LoVo (cell line): ENCODE data around the gene PLXND1.

Experiments used
- DNase-seq: peaks from one replicate; pipeline ENCODE4 v3.0.0-alpha.2; 2016; ENCODE audit warnings: low spot score

PLXND1 gene

GRCh38 chr3:129582799-129583198, 23.7 kb downstream of the PLXND1 start:
- DNase-seq, result no peak

- no peak for DNase-seq
These were observed 24.9 kb downstream of the PLXND1 start for GRCh38 chr3:129581623-129582022.

DNA sequence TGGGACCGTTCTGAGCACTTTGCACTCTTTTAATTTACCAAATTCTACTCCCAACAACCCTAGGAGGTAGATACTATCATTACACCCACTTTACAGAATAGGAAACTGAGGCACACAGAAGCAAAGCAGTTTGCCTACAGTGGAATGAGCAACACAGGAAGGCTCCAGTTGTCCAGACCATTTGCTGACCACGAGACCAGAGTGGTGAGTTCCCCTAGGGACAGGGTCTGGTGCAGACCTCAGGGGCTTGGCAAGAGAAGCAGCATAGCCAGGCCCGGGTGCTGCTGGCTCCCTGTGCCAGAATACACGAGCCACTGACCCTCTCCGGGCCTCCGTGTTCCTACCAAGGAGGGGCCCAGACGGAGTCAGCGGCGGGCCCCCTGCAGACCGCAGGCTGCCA, 26.5 kb downstream of the PLXND1 start:
- no peak for DNase-seq

DNA sequence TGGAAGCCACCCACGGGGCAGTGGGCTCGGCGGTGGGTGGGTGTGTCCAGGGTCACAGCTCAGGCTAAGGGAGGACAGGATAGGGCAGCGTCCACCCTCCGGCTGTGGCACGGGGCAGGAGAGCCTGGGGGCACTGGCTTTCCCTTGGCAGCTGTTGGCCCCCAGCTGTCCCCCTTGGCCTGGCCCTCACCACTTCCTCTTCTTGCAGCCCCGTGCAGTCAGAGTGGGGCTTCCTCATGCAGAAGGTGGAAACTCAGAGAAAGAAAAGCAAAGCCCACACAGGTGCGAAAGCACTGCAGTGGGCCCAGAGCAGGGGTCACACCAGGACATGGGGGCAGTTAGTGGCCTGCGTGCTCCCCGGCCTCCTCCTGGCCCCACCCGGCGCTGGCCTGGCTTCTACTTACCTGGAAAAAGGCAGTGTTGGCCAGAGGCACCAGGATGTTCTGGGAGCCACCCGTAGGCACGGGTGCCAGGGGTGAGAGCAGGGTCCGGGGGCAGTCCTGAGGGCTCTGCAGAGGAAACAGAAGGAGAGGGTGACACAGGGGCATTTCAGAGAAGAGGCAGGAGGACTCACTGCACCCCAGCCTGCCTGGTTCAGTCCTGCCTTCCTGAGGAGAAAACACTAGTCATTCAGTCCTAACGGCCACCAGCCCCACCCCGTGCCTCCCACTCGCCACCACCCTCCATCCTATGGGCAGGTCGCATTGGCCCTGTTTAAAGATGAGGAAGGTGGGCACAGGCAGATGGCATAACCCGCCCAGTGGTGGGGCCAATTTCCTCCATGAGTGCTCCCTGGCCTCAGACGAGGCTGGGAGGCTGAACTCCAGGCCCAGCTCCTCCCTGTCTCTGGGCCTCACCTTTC, 28.3 kb downstream of the PLXND1 start:
- no peak for DNase-seq

GRCh38 chr3:129577366-129577765, 29.1 kb downstream of the PLXND1 start:
- DNase-seq, result no peak

DNA sequence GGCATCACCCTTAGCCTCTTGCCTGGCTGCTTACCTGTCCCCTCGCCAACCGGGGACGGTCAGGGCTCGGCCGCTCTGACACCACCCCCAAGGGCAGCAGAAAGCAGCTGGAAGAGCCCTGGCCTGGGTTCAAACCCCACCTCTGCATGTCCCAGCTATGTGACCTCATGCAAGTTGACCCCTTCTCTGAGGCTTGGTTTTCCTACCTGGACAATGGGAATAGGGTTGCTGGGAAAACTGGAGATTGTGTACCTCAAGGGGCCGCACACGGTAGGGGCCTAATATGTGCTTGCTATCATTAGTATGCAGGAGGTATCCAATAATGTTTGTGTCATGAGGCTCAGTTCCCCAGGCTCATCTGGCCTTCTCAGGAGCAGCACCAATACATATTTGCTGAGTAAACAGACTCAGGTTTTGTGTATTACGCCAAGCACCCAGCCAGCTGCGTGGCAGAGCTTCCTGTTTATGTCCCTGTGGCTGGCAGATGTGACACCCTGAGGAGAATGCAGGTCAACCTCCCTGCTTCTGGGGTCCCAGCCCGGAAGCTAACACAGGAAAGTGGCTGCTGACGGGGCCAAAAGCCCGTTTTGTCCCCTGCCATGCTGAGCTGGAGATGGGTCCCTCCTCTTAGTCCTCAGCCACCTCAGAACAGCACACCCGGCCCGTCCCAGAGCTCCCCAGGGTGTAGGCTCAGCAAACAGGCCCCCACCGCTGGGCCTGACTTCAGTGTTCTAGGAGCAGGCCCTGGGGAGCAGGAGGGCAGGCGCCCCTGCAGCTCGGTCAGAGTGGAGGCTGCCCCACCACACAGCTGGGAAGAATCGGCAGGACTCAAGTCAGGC, 29.7 kb downstream of the PLXND1 start:
- no peak for DNase-seq

- DNase-seq, result no peak
These were observed 30.5 kb downstream of the PLXND1 start for GRCh38 chr3:129575997-129576384.

DNA sequence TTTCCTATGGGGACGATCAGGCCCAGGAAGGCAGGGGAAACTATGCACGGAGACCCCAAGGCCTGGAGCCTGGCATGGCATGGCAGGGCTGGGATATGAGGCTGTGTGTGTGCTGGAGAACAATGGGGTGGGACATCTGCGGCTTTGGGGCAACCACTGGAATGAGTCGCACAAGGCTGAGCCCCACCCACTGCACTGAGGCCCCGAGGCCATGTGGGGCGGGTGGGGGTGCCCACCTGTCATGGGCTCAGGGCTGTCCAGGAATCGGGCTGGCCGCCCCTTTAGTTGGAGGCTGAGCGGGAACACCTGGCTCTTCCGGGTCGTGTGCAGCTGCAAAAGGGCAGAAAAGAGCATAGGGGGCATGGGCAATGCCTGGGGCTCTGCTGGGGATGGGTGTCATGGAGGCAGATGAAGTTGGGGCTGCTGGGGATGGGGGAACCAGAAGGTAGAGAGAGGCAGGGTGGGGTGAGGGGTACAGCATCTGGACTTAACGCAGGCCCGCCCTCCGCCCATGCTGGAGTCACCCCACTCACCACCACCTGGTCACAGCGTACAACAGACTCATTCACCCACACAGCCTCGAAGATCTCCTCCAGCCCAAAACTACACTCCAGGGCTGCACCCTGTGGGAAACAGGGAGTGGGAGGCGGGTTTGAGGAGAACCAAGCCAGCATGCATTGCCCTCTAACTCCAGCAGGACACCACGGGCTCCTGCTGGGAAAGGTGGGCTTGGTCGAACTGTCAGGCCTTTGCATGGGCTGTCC, 31.1 kb downstream of the PLXND1 start:
- DNase-seq, result no peak

- DNase-seq, result no peak
These were observed 32.3 kb downstream of the PLXND1 start for GRCh38 chr3:129574206-129574605.

- no peak for DNase-seq
These were observed 33.0 kb downstream of the PLXND1 start for GRCh38 chr3:129573493-129573892.

GRCh38 chr3:129572603-129573002, 33.9 kb downstream of the PLXND1 start:
- no peak for DNase-seq

DNA sequence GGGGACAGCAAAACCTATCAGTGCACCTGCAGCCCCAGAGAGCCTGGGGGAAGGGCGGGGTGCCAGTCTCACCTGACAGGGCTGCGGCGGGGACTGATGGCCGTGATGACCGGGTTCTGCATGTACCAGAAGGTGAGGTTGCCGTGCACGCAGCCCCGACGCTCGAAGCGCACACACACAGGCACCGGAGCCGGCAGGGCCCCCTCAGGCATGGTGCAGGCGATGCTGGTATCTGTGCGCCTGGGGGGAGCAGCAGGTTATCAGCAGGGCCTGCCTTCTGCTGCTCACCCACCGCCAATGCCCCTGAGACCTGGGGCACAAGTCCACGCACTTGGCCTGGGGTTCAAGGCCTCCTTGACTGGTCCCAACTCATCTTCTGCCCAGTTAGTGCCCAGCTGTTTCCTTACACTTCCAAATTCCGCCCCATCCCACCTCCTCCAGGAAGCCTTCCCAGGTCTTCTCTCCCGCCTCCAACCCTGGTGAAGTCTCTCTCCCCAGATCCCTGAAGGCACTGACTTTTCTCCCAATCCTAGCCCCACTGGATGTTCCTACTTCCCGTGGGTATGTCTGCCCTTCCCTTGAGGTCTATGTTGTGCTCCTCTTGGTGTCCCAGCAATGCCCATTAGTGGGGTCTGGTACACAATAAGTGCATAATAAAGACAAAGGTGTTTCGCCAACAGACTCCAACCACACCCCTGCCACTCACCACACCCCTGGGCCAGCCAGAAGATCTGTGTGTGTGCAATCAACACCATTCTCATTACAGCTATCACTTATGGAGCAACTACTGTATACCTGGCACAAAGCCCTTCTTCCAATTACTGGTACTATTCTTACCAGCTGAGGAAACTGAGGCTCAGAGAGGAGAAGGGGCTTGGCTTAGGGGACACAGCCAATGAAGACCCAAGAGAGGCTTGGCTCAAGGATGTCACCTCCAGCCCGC, 34.6 kb downstream of the PLXND1 start:
- DNase-seq, result no peak

- DNase-seq, result no peak
These were observed 36.6 kb downstream of the PLXND1 start for GRCh38 chr3:129569856-129570255.

DNA sequence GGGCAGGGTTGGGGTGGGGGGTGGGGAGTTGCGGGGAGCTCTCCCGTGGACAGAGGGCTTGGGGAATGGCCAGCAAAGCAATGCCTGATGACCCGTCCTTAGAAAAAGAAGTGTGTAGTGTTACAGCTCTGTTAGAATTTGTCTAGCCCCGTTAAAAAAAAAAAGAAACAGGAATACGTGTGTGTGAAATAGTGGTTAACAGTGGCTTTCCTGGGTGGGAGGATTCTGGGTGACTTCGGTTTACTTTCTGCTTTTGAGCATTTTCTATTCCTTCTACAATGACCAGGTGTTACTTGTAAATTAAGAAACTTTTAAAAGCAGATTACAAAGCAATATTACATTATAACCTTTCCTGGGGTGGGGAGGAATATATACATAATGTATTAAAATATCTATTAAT, 38.5 kb downstream of the PLXND1 start:
- no peak for DNase-seq

DNA sequence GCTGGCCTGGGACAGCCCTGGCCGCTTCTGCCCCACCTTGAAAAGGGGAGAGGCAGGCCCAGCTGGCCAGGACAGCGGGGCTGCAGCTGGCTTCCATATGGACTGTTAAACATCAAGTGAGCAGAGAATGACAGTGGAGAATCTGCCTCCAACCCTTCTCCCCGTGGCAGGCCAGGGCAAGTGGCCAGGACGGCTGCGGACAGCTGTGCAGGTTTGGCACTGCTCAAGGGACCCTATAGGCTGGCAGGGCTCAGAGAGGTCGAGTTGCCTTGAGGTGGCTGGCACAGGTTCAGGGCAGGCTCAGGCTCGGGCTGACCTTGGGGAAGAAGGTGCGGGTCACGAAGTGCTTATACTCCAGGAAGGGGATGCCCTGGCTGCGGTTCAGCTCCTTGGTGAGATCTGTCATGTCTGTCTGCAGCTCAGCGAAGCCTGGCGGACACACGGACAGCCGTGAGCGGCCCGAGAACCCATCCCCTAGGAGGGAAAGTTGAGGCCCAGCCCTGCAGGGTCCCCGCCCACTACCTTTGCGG, 39.2 kb downstream of the PLXND1 start:
- no peak for DNase-seq

GRCh38 chr3:129565902-129566301, 40.6 kb downstream of the PLXND1 start:
- no peak for DNase-seq

- DNase-seq, result no peak
These were observed 41.4 kb downstream of the PLXND1 start for GRCh38 chr3:129564981-129565644.

DNA sequence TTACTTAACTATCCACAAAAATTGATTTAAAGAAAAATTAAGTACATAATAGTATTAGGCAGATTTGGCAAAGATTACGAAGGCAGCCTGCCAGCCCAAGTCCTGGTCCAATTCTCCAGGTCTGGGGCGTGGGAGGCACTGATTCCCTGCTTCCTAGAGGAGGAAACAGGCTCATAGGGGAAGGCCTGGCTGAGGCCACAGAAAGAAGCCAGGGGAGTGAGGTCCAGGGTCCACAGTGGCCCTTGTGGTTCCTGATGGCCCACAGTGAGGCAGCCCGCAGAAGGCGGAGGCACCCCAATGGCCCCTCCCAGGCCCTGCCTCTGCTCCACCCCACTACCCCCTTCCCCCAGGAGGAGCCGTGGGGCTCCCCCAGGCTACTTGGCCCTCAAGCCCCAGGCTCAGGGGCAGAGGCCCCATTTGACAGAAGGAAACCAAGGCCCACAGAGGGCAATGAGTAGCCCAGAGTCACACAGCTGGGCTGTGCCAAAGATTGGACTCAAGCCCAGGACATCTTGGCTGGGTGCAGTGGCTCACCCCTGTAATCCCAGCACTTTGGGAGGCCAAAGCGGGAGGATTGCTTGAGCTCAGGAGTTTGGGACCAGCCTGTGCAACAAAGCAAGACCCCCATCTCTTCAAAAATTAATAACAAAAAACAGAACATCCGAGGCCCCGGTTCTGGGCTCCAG, 42.5 kb downstream of the PLXND1 start:
- no peak for DNase-seq

GRCh38 chr3:129563332-129563731, 43.1 kb downstream of the PLXND1 start:
- no peak for DNase-seq

DNA sequence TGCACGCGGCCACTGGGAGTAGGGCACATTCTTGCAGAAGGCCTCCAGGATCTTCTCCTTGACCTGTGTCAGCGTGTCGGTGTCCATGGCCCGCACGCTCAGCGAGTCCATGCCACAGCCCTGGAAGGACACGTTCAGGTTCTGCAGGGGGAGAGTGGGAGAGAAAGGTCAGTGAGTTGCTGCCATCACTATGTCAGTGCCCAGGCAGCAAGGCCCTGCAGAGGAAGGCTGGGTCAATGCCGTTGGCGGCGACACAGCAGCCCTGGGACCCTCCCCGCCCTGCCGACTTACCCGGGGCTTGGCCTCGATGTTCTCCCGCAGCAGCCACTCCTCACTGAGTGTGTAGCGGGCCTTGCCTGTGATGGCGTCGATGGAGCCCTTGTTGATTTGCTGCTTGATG, 43.7 kb downstream of the PLXND1 start:
- DNase-seq, result no peak
